Fibroblast of the aortic adventitia (primary cell): ENCODE results near the gene AP2B1. TPM values are rescaled to one million over a fixed set of nuclear protein-coding genes. Genes with fewer than 3 reads are reported as not detected.

Source experiments
- DNase-seq: peaks from one replicate; pipeline ENCODE4 v3.0.0-alpha.2; 2010; ENCODE audit warnings: low read depth
- H3K4me3 ChIP-seq: 2 replicates; pipeline ENCODE4 v1.5.1; 2011; ENCODE audit warnings: low read depth, mild to moderate bottlenecking, control low read depth, low read length, moderate library complexity
- CTCF ChIP-seq: IDR thresholded peaks from 2 replicates; pipeline ENCODE4 v1.5.1; 2011; ENCODE audit warnings: mild to moderate bottlenecking, low read length, control low read depth, inconsistent platforms; ENCODE audit not compliant: insufficient read depth
- total RNA-seq: library from RNA; depleted of rRNA; stranded (reverse); fragments of >200 nt; gene quantifications from 2 replicates; pipeline ENCODE4 v1.2.3, GENCODE V29; 2012; ENCODE audit warnings: low replicate concordance

AP2B1 gene
- total RNA-seq, 1 donor = 118 TPM

GRCh38 chr17:35684055-35684802 is 97.1 kb downstream of the AP2B1 start:
- peak; percentile 43 for DNase-seq
- TF ChIP-seq CTCF = no peak
- H3K4me3 ChIP-seq = no peak overlapping the region

- H3K4me3 ChIP-seq = no peak overlapping the region
- no peak for DNase-seq
- TF ChIP-seq CTCF = no peak
These were observed 105.5 kb downstream of the AP2B1 start for GRCh38 chr17:35692512-35693210.

DNA sequence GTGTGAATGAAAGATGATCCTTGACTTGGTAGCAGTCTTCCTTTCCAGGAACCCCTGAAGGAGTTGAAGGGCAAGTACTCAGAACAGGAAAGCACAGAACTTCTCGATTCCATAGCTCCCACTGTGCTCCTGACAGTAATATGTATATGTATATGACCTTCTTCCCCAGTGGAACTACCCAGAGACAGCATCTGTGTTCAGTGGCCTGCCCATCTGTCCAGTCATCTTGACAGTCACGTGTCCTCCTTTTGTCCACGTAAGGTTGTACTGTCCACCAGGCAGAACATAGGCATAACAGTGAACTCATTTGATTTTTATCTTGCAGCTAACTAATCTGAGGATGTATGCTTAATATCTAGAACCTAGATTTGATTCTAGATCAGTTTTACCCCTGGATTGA is 106.5 kb downstream of the AP2B1 start:
- no peak for TF ChIP-seq CTCF
- H3K4me3 ChIP-seq = no peak overlapping the region
- no peak for DNase-seq

GRCh38 chr17:35694906-35695305 is 107.8 kb downstream of the AP2B1 start:
- DNase-seq = no peak
- no peak overlapping the region for H3K4me3 ChIP-seq
- no peak for TF ChIP-seq CTCF

GRCh38 chr17:35695613-35696012 is 108.5 kb downstream of the AP2B1 start:
- TF ChIP-seq CTCF = no peak
- DNase-seq = no peak
- H3K4me3 ChIP-seq = no peak overlapping the region

DNA sequence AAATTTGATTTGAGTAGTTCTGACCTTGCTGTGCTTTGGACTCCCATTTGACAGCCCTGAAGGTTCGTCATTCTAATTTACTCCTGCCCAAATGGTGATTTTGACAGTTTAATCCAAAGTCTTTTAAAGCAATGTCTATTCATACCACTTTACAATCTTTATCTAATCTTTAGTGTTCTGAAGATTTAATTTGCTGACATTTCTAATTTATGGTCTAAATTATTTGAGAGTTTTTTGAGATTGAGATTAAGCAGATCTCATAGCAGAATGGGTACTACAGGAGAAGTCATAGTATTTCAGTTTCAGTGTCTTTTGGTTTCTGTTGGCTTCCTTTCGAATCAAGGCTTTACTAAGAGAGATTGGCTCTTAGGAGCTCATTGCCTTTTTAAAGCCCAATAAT is 111.7 kb downstream of the AP2B1 start:
- TF ChIP-seq CTCF = no peak
- no peak overlapping the region for H3K4me3 ChIP-seq
- DNase-seq = no peak
